ENCODE results near the gene RELT. TPM values are rescaled to one million over a fixed set of nuclear protein-coding genes. Genes with fewer than 3 reads are reported as not detected.

The RELT gene
- total and polyA plus RNA-seq, 2 of the 13 experiments (the other 11 are each of a cell fraction or from before 2014, with no cell fraction given) = 2.5 to 4.7 TPM

GRCh38 chr11:73334384-73335203 lies 41.6 kb upstream of the RELT start (continued):
- TF ChIP-seq JUNB (CRISPR knock-in tag; IDR thresholded peaks at IDR 0.05; ENCODE audit: borderline replicate concordance) (no peak), ZNF263 (CRISPR knock-in tag; IDR thresholded peaks at IDR 0.05) (no peak), NFYB (CRISPR knock-in tag; IDR thresholded peaks at IDR 0.05) (no peak), HMG20B (CRISPR knock-in tag; conservative IDR thresholded peaks at IDR 0.05) (no peak), NR2F1 (CRISPR knock-in tag; IDR thresholded peaks at IDR 0.05) (no peak), RERE (CRISPR knock-in tag; IDR thresholded peaks at IDR 0.05; ENCODE audit: low read depth) (no peak), ETS1 (CRISPR knock-in tag; IDR thresholded peaks at IDR 0.05) (no peak), POLR2AphosphoS2 (IDR thresholded peaks at IDR 0.05; ENCODE audit: low read depth, low read length) (no peak), ZNF562 (CRISPR knock-in tag; IDR thresholded peaks at IDR 0.05; ENCODE audit: borderline replicate concordance) (no peak), ZNF549 (CRISPR knock-in tag; IDR thresholded peaks at IDR 0.05) (no peak), KDM5A (IDR thresholded peaks at IDR 0.05; ENCODE audit: borderline replicate concordance, low read length) (no peak), SP4 (CRISPR knock-in tag; IDR thresholded peaks at IDR 0.05) (no peak), TIGD3 (CRISPR knock-in tag; IDR thresholded peaks at IDR 0.05; ENCODE audit: borderline replicate concordance) (no peak), ZNF264 (CRISPR knock-in tag; IDR thresholded peaks at IDR 0.05) (no peak), STAG1 (CRISPR knock-in tag; IDR thresholded peaks at IDR 0.05) (peak; percentile 71), RAD21 (CRISPR knock-in tag; IDR thresholded peaks at IDR 0.05) (peak; percentile 43), MZF1 (CRISPR knock-in tag; IDR thresholded peaks at IDR 0.05; ENCODE audit: borderline replicate concordance) (no peak), SMAD9 (CRISPR knock-in tag; IDR thresholded peaks at IDR 0.05) (no peak), ZNF333 (CRISPR knock-in tag; IDR thresholded peaks at IDR 0.05; ENCODE audit: borderline replicate concordance) (no peak), HOXA3 (CRISPR knock-in tag; IDR thresholded peaks at IDR 0.05) (no peak), CREB3 (CRISPR knock-in tag; IDR thresholded peaks at IDR 0.05) (no peak), ZNF660 (CRISPR knock-in tag; IDR thresholded peaks at IDR 0.05; ENCODE audit: borderline replicate concordance, low read depth) (no peak)
